NCI-H226 (cell line): ENCODE results near the gene ETFA.

Experiments
- DNase-seq: peaks from one replicate; pipeline ENCODE4 v3.0.0-alpha.2; 2015

ETFA gene

DNA sequence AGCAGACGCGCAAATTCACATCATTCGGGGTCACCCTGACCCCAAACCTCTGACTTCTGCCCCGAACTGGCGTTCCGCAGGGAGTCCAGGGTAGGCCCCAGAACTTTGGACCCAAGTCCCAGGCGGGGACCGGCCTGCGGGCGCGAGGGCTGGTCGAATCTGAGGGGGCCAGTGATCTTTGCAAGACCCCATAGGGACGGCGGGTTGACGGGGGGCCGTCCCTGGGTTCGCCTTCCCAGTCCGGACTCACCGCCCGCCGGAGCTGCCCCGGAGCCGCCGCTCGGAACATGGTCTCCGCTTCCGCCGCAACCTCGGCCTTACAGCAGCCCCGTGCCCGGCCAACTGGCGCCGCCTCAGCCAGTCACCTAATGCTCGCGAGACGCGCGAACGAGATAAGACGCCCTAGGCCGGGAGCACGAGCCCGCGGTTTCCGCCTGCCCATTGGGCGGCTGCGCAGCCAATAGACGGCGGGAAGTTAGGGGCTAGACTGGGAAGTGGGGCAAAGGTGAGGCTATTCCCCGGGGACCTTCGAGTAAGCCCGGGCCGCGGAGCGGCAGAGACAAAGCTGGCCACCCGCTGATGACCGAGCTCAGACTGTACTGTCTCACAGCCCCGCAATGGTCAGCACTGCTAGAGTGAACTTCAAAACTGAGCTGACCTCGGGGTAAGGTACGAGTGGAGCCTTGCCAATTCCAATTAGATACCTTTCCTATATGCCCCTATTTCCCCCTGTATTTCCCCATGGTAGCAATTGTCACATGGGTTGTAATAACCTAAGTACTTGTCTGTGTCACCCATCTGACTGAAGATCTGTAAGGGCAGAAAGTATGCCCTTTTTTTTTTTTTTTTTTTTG lies at the start of gene ETFA:
ETFA (minus strand) TSS at position 370 of the 854 bp plus-strand sequence; CDS start at position 289, 81 bp downstream.
- DNase-seq, result peak; percentile 99

DNA sequence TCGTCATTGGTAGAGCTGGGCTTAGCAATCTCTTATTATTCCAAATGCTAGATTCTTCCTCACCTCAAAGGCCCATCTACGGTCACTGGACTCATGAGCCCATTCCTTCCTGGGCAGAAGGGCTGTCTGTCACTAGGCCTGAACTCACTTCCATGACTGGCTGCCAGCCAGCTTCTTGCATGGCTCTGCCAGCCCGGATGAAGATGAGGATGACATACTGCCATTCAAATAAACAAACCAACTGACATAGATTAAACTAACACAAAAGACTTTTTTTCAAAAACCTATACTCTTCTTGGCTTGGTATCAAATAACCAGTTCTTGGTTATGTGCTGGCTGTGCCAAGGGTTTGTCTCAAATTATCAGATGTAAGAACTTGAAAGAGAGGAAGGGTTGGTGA lies 49.1 kb upstream of the ETFA start:
- DNase-seq, result no peak

DNA sequence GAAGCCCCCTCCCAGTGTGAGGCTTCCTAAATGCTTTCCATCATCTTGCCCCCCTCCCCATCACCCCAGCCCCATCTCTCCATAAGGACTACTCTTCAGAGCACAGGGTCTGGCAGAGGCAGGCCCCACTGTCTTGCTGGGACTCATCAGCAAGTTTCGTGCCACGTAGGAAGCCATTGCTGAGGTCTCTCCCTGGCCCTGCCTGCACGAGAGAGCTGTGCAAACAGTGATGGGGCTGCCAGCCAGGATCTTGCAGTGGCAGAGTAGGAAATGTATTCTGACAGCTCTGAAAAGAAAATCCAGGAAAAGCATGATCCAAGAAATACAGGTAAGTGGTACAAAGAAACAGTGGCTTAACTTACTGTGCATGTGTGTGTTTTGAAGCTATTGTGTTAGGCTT lies 47.9 kb upstream of the ETFA start:
- DNase-seq, result no peak

DNA sequence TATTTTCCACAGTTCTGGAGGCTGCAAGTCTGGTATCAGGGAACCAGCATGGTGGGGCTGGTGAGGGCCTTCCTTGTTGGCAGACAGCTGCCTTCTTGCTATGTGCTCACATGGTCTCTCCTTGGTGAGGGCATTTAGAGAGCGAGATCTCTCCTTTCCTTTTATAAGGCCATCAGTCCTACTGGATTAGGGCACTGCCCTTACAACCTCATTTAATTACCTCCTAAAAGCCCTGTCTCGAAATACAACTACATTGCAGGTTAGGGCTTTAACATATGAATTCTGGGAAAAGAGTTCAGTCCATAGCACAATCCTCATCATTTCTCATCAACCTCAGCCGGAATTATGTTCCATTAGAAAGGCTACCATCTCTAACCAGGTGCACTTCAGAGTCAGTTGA lies 47.2 kb upstream of the ETFA start:
- no peak for DNase-seq

DNA sequence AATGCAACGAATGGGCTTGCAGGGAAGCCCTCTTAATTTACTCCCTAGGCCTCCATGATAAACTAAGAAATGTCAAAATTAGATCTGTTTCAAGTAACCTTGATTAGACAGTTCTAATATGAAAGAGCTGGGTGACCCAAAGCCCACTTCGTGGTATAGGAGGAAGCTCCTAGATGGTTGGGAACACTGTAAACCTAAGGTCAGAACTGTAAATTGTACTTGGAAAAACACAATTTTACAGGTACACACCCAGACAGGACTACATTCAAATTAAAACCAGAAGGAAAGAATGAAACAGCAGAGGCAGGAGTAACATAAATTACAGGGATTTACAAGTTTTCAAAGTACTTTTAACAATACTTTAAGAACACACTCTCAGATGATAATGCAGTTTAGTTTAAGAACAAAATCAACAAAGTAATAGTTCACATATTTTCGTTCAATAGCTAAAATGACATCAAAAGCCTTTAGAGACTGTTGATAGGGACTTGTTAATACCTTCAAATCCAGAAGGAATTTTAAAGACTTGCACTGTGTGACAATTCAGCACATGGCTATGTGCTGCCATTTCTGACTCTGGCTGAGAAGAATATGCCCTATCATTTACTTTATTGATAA lies 43.7 kb upstream of the ETFA start:
- no peak for DNase-seq

DNA sequence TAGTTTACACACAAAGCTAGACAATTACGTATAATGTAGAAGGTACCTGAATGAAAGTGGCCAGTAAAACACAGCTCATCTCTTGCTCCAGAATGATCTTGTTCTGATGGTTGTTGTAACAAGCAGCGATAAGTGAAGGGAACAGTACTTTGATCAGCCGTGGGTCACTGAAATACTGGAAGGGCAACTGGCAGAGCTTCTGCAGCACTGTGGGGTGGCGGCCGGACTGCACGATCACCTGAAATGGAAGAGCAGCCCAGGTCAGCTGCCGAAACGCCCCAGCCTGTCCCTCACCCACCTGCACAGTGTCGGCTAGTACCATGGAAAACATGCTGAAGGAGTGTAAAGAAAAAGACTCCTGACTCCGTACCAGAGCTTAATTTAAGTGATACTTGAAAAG lies 42.6 kb upstream of the ETFA start:
- DNase-seq, result no peak

DNA sequence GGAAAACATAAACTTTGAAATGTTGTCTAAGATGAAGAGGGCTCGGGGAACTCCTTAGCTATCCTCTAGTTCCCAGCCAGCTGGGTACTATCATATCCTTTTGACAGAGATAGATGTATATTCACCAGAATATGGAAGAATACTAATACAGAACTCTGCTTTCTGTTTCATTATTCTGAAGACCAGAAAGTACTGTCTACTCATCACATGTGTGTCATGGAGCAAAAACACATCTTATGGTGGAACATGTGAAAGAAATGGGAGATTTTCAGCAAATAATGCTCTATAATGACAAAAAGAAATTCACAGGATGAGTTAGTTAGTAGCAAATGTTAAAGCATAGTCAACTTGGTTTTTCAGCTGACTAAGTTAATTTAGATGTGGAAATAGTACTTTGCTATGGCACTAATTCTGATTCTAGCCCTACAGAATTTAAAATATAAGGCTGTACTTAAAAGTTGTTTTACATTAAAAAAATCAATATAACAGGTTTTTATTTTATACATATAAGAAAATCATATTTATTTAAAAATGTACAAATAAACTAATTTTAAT lies 41.8 kb upstream of the ETFA start:
- no peak for DNase-seq

DNA sequence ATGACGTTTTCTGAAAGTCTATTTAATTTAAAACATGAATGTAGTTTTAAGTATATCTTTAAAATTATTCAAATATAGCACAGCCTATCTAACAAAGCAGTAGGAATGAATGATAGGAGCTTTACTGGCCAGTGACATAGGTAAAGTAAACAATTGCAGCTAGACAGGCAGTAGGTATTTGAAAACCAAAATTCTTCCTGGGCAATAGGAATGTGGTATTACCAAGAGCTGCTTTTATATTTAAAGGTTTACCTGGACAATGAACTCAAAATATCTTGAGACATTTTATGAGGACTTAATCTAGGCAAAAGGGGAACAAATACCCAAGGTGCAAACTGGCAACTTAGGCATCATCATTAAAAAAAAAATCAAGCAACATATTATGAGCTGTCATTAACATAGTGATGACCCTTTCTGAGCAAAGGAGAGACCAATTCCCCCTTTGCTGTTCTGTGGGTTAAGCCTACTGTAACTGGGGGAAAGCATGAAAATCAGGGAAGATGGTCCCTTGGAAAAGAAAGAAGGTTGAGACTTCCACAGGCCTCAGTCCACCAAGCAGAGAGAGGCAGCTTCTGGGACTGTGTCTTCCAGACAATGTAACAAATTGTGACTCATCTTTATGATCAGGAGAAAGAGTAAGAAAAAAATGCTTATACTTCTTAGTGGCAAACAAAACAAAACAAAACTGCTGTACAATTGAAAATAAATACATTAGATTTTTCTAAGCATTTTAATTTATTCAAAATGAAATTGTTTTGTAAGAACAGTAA lies 38.2 kb upstream of the ETFA start:
- DNase-seq, result no peak

DNA sequence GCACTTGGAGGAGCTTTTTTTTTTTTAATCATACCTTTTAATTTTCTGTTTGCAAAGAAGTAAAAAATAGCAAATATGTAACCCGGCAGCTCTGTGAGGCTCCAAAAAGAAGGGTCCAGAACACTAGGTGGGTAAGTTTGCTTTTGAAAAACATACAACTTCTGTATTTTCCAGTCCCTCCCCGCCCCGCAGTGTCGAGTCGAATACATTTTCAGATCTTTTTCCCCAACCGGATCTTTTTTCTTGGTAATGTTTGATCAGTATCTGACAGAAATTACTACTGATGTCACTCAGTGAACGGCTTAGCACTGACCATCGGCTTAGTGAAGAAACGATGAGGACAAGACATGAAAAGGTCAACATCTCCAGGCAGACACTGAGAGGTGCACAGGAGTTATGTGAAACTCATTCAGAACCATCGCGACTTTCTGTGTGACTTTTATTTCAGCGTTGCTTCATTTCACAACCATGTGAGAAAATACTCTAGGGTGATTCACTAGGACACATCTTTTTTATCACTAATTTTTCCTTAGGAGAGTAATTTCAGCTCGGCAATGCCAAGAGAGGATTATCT lies 36.3 kb upstream of the ETFA start:
- DNase-seq, result no peak

DNA sequence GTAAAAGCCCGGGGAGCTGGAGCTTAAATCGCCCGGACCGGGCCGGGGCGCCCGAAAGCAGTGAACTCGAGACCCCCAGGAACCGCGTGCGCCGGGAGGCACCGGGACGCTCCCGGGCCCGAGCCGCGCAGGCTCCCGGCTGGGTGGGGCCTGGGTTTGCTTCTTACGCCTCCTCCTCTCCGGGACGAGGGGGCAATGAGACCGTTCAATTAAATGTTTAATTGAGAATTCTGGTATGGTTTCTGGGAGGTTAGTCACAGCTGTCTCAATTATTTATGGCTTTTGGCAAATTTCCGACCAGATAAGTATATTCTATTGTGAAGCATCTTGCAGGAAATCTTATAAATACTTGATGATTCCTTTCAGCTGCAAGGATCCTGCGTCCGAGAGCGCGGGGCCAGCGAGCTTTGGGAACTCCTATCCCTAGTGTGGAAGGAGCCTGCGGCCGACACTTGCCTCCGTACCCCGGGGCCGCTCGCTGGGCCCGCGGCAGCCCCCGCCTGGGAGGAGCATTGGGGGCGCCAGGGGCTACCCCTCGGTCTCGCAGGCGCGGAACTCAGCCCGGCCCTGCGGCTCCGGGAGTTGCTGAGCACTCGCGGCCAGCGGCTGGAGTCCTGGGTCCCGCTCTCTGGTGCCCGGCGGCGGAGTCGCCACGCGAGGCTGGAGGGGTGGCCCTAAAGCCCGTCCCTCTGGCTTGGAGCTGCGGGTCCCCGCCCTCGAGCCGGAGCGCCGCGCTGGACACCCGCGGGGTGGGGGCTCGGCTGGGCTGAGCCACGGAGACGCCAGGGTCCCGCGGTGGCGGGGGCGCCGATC lies 35.6 kb upstream of the ETFA start:
- no peak for DNase-seq

DNA sequence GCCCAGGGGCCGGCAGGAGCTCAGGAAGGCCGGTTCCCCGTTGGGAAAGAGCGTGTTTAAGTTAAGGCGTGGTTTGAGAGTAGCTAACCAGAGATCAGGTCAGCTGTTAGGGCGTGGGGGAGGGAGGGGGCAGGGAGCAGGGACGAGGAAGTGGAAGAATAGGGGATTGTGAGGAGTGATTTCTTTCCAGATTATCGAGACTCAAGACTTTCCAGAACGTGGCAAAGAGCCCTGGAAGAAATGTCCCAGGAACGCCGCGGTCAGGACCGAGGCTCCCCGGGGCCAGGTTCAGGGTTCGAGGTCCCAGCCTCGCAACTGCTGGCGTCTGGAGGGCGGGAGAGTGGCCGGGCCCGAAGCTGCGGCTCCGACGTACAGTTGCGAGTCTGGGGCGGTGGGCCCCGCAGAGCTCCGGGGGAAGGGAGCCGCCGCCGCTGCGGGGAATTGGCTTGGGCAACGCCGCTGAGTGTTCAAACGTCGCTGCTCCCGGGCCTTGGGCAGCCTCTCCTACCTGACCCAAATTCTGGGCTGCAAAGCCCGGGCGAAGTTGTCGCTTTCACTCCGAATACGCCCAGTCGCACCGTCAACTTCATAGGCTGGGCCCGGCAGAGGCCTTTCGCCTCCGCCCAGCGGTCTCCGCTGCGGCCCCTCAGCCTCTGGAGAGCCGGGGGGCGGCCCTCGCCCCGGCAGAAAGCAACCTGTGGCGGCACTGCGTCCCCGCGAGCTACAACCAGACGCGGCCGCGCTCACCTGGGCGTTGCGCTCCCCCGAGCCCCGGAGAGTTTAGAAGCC lies 34.8 kb upstream of the ETFA start:
- no peak for DNase-seq

DNA sequence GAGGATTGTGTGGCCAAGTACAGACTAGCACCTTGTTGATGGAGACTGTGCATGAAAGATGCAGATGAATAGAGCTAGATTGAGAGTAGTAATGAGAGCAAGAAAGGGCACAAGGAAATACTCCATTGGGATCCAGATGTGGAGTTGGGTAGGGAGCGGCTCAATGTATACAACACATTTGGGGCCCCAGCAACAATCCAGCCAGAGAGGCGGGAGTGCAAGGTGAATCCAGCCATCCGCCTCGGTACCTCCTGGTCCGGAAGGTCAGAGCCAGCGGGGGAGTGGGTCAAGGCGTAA lies 34.3 kb upstream of the ETFA start:
- DNase-seq, result no peak

DNA sequence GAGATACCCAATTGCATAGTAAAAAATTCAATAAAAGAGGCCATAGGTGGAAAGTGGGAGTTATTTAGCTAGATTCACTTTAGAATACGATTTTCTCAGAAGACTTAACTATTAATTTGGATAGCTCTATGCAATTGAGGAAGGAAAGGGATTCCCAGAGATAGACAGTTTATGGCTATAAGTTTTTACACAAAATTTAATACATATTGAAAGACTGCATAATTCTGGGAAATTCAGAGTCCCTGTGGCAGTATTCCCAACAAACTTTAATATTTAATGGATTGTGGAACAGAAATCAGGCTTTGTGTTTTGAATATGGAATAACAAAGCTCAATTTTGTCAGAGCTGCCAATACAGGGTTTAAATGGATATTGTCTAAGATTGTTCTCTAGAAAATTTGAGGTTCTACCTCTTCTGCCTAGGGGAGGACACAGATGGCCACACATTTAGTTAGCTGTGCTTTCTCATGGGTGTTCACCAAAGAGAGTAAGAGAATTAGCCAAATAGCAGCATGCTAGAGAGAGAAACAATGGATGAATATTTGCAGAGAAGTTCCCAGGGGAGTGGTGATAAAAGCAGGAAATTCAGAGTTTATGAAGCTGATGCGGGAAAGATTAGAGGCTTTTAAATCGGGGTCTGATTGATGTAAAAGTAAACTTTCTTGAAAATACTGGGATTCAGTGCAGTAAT lies 33.8 kb upstream of the ETFA start:
- DNase-seq, result no peak

DNA sequence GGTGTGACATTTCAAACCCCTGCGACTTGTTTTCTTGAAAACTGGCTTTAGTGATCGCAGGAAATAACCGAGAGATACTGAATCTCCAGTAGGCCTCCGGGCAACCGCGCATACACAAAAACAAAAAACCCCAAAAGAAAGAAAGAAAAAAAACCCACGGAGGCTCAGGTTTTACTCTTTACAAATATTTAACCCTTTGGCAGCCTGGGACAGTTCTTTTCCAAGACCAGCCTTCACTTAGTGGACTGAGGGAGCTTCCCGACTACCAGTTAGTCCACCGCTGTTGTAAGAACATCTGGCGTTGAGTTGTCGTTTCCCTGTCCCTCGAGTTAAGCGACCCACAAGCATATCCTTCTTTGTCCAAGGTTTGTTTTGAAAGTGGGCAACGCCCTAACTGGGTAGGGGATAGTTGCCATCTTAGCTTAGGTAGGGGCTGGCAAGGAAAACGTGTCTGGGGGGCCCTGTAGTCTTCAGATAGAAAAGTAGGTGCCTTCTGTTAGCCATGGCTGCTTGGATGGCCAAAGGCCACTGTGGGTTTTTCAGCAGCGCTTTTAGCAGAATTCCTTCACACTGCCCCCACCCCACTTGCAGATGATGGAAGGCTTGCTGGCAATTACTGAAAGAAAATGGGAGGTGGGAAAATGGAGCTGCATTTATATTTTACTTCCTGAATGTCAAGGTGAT lies 32.2 kb upstream of the ETFA start:
- DNase-seq, result no peak

DNA sequence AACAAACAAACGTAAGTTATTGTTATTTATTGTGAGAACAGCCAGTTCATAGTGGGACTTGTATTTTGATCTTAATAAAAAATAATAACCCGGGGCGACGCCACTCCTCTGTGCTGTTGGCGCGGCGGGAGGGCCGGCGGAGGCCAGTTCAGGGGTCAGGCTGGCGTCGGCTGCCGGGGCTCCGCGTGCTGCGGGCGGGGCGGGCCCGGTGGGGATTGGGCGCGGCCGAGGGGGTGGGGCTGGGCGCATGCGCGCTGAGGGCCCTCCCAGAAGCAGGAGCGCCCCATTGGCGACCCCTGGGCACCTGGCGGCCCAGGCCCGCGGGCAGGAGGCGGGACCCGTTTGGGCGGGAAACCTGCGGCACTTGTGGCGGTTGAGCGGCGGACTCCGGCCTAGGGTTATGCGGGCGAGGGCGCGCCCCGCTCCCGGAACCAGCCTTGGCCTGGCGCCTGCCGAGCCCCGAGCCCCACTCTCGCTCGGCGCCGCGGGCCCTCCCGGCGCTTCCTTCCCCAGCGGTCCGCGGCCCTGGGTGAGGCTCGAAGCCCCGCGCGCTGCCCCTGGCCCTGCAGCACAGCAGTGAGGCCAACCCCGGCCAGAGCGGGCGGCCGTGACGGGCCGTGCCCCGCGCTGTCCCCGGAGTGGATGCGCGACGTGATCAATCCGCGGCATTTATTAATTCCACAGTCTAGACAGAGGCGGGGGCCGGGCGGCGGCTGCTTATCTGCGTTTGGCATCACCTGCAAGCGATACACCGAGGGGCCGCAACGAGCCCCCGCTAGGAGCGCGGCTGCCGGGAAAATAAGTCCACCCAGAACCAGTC lies 31.3 kb upstream of the ETFA start:
- no peak for DNase-seq

DNA sequence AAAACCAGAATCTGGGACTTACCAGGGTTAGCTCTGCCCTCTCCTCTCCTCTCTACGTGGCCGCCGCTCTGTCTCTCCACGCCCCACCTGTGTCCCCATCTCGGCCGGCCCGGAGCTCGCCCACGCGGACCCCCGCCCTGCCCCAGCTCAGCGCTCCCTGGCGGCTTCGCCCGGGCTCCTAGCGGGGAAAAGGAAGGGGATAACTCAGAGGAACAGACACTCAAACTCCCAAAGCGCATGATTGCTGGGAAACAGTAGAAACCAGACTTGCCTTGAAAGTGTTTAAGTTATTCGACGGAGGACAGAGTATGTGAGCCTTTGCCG lies 30.8 kb upstream of the ETFA start:
- no peak for DNase-seq

DNA sequence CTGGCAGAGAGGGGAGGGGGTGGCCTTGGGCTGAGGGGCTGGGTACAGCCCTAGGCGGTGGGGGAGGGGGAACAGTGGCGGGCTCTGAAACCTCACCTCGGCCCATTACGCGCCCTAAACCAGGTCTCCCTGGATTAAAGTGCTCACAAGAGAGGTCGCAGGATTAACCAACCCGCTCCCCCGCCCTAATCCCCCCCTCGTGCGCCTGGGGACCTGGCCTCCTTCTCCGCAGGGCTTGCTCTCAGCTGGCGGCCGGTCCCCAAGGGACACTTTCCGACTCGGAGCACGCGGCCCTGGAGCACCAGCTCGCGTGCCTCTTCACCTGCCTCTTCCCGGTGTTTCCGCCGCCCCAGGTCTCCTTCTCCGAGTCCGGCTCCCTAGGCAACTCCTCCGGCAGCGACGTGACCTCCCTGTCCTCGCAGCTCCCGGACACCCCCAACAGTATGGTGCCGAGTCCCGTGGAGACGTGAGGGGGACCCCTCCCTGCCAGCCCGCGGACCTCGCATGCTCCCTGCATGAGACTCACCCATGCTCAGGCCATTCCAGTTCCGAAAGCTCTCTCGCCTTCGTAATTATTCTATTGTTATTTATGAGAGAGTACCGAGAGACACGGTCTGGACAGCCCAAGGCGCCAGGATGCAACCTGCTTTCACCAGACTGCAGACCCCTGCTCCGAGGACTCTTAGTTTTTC lies 30.2 kb upstream of the ETFA start:
- DNase-seq, result no peak

DNA sequence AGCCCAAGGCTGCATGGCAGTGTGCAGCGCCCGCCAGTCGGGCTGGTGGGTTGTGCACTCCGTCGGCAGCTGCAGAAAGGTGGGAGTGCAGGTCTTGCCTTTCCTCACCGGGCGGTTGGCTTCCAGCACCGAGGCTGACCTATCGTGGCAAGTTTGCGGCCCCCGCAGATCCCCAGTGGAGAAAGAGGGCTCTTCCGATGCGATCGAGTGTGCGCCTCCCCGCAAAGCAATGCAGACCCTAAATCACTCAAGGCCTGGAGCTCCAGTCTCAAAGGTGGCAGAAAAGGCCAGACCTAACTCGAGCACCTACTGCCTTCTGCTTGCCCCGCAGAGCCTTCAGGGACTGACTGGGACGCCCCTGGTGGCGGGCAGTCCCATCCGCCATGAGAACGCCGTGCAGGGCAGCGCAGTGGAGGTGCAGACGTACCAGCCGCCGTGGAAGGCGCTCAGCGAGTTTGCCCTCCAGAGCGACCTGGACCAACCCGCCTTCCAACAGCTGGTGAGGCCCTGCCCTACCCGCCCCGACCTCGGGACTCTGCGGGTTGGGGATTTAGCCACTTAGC lies 29.6 kb upstream of the ETFA start:
- DNase-seq, result no peak
